Measurements from ENCODE around the gene PKN1.
A peak's percentile ranks its signal among the peaks of the same experiment; 100 is the strongest.

Gene PKN1

GRCh38 chr19:14419106-14419813 lies 13.8 kb upstream of the PKN1 start, which contains the start of gene DDX39A:
TSS of gene DDX39A (minus strand) at chr19:14419341. CDS start at chr19:14413220, 6,121 bp downstream.
- peaks cover 28% of the 10 kb centered on the region for H3K4me1 Mint-ChIP-seq
- TF ChIP-seq CTCF (IDR thresholded peaks at IDR 0.05; ENCODE audit: unreplicated experiment in 3 of 3) = no peak
- H3K9me3 Mint-ChIP-seq = no peaks in the 10 kb centered on the region
- H3K27me3 Mint-ChIP-seq (ENCODE audit: low read depth) = no peaks in the 10 kb centered on the region
- H3K36me3 Mint-ChIP-seq (ENCODE audit: low read depth) = peaks cover 17% of the 10 kb centered on the region
- peak within 1 kb of the TSS; percentile 81 to 97 (median 94) for H3K27ac Mint-ChIP-seq
- peak within 1 kb of the TSS; percentile 91 to 93 (median 92) for H3K4me3 Mint-ChIP-seq

GRCh38 chr19:14425696-14426138 lies 7.4 kb upstream of the PKN1 start:
- no peaks in the 10 kb centered on the region for H3K36me3 Mint-ChIP-seq (ENCODE audit: low read depth)
- TF ChIP-seq CTCF (IDR thresholded peaks at IDR 0.05; ENCODE audit: unreplicated experiment in 3 of 3) = no peak
- peaks cover 8% of the 10 kb centered on the region for H3K27me3 Mint-ChIP-seq (ENCODE audit: low read depth)
- H3K4me3 Mint-ChIP-seq = peak overlapping the region in 1 of 3 experiments; percentile 1
- no peaks in the 10 kb centered on the region for H3K4me1 Mint-ChIP-seq
- H3K9me3 Mint-ChIP-seq = no peaks in the 10 kb centered on the region
- H3K27ac Mint-ChIP-seq = peak overlapping the region in 2 of 3 experiments; percentile 7 to 54

GRCh38 chr19:14427461-14427860 lies 5.6 kb upstream of the PKN1 start:
- Mint-ChIP-seq H3K9me3 (no peaks in the 10 kb centered on the region), H3K27me3 (ENCODE audit: low read depth) (peaks cover 13% of the 10 kb centered on the region), H3K4me1 (peaks cover 1% of the 10 kb centered on the region), H3K27ac (peak overlapping the region in 1 of 3 experiments; percentile 6), H3K36me3 (ENCODE audit: low read depth) (no peaks in the 10 kb centered on the region), H3K4me3 (peak overlapping the region in 1 of 3 experiments; percentile 10)
- no peak for TF ChIP-seq CTCF (IDR thresholded peaks at IDR 0.05; ENCODE audit: unreplicated experiment in 3 of 3)

GRCh38 chr19:14428882-14429416 lies 4.2 kb upstream of the PKN1 start:
- H3K9me3 Mint-ChIP-seq = no peaks in the 10 kb centered on the region
- H3K27me3 Mint-ChIP-seq (ENCODE audit: low read depth) = peaks cover 13% of the 10 kb centered on the region

GRCh38 chr19:14430712-14431111 lies 2.4 kb upstream of the PKN1 start:
- peaks cover 14% of the 10 kb centered on the region for H3K4me1 Mint-ChIP-seq
- H3K9me3 Mint-ChIP-seq = no peaks in the 10 kb centered on the region
- peaks cover 13% of the 10 kb centered on the region for H3K27me3 Mint-ChIP-seq (ENCODE audit: low read depth)
- H3K4me3 Mint-ChIP-seq = peak overlapping the region; percentile 38 to 84 (median 82)
- H3K36me3 Mint-ChIP-seq (ENCODE audit: low read depth) = no peaks in the 10 kb centered on the region
- TF ChIP-seq CTCF (IDR thresholded peaks at IDR 0.05; ENCODE audit: unreplicated experiment in 3 of 3) = no peak
- peak overlapping the region; percentile 43 to 88 (median 64) for H3K27ac Mint-ChIP-seq

More at GRCh38 chr19:14428882-14429416, 4.2 kb upstream of the PKN1 start:
- TF ChIP-seq CTCF (IDR thresholded peaks at IDR 0.05; ENCODE audit: unreplicated experiment in 3 of 3) = no peak
- Mint-ChIP-seq H3K4me3 (peak overlapping the region in 1 of 3 experiments; percentile 30), H3K36me3 (ENCODE audit: low read depth) (no peaks in the 10 kb centered on the region), H3K27ac (no peak overlapping the region), H3K4me1 (peaks cover 4% of the 10 kb centered on the region)

Data from nephron (organoid).